Measurements from ENCODE around the gene RBM10. TPM values are rescaled to one million over a fixed set of nuclear protein-coding genes. Genes with fewer than 3 reads are reported as not detected.

Gene RBM10
- total and polyA plus RNA-seq, 2 donors (not counting 1 experiment from before 2014, with no cell fraction given) = 14.9 to 50.0 TPM

- DNase-seq (ENCODE audit: low read depth in 2 of 2) = no peak
- Histone ChIP-seq H3K4me1 (ENCODE audit: control insufficient read depth, extremely low read depth, insufficient read depth, low read length) (no peaks in the 10 kb centered on the region), H3K27me3 (ENCODE audit: control insufficient read depth, insufficient read depth, low read length) (no peaks in the 10 kb centered on the region), H4K20me1 (ENCODE audit: control insufficient read depth, extremely low read depth, insufficient read depth, low read length) (no peaks in the 10 kb centered on the region), H3K4me2 (ENCODE audit: extremely low read depth, insufficient read depth, low read length) (no peak overlapping the region), H3K9ac (ENCODE audit: insufficient read depth, low read length) (no peak overlapping the region), H3K9me3 (ENCODE audit: control insufficient read depth, insufficient read depth, low read depth, low read length) (no peaks in the 10 kb centered on the region), H3K79me2 (ENCODE audit: control insufficient read depth, insufficient read depth, low read length) (peaks cover 13% of the 10 kb centered on the region), H3K27ac (ENCODE audit: insufficient read depth, low read length) (no peak overlapping the region), H3K36me3 (ENCODE audit: control insufficient read depth, insufficient read depth, low read length) (peaks cover 11% of the 10 kb centered on the region), H3K4me3 (replicated peaks in 1 of 4; ENCODE audit: control extremely low read depth in 1 of 4, insufficient read depth in 1 of 4, low read depth in 3 of 4, low read length in 4 of 4) (no peak overlapping the region), H2AFZ (ENCODE audit: low read length) (no peak overlapping the region)
- TF ChIP-seq CTCF (conservative IDR thresholded peaks at IDR 0.05 in 1 of 2, IDR thresholded peaks at IDR 0.05 in 1 of 2; ENCODE audit: low read depth in 1 of 2, low read length in 2 of 2) (no peak), EZH2 (IDR thresholded peaks at IDR 0.05; ENCODE audit: low read length, missing control alignments) (no peak)
These were observed 85.3 kb downstream of the RBM10 start for GRCh38 chrX:47230136-47230868.

- DNase-seq (ENCODE audit: low read depth in 2 of 2) = no peak
- H3K79me2 ChIP-seq (ENCODE audit: control insufficient read depth, insufficient read depth, low read length) = peaks cover 22% of the 10 kb centered on the region
These were observed 86.1 kb downstream of the RBM10 start for GRCh38 chrX:47231167-47231566.

More at GRCh38 chrX:47231167-47231566, 86.1 kb downstream of the RBM10 start:
- Histone ChIP-seq H3K4me2 (ENCODE audit: extremely low read depth, insufficient read depth, low read length) (no peak overlapping the region), H3K9me3 (ENCODE audit: control insufficient read depth, insufficient read depth, low read depth, low read length) (no peaks in the 10 kb centered on the region), H3K27me3 (ENCODE audit: control insufficient read depth, insufficient read depth, low read length) (no peaks in the 10 kb centered on the region), H3K4me1 (ENCODE audit: control insufficient read depth, extremely low read depth, insufficient read depth, low read length) (no peaks in the 10 kb centered on the region), H3K36me3 (ENCODE audit: control insufficient read depth, insufficient read depth, low read length) (peaks cover 7% of the 10 kb centered on the region), H4K20me1 (ENCODE audit: control insufficient read depth, extremely low read depth, insufficient read depth, low read length) (no peaks in the 10 kb centered on the region), H3K4me3 (replicated peaks in 1 of 4; ENCODE audit: control extremely low read depth in 1 of 4, insufficient read depth in 1 of 4, low read depth in 3 of 4, low read length in 4 of 4) (no peak overlapping the region), H3K9ac (ENCODE audit: insufficient read depth, low read length) (no peak overlapping the region), H3K27ac (ENCODE audit: insufficient read depth, low read length) (no peak overlapping the region), H2AFZ (ENCODE audit: low read length) (no peak overlapping the region)
- TF ChIP-seq CTCF (conservative IDR thresholded peaks at IDR 0.05 in 1 of 2, IDR thresholded peaks at IDR 0.05 in 1 of 2; ENCODE audit: low read depth in 1 of 2, low read length in 2 of 2) (no peak), EZH2 (IDR thresholded peaks at IDR 0.05; ENCODE audit: low read length, missing control alignments) (no peak)

All from fibroblast of lung (primary cell).